Keratinocyte (primary cell): ENCODE data around the gene SPOCK1. TPM values are rescaled to one million over a fixed set of nuclear protein-coding genes. Genes with fewer than 3 reads are reported as not detected.

ENCODE experiments used
- DNase-seq: peaks from one replicate; pipeline ENCODE4 v3.0.0-alpha.2; 2011; ENCODE audit warnings: low read depth, missing footprints, low spot score
- FAIRE-seq: peaks from 2 replicates; lab custom pipeline; 2011; peaks lifted over from hg19 to GRCh38; lab: Jason Lieb, UNC
- H2AFZ ChIP-seq: 2 replicates; pipeline ENCODE4 v1.6.0; 2012; ENCODE audit warnings: low read length, control low read depth, inconsistent platforms; ENCODE audit not compliant: control insufficient read depth
- H3K27ac ChIP-seq: 2 replicates; pipeline ENCODE4 v1.5.1; 2011; ENCODE audit warnings: low read length; ENCODE audit not compliant: control insufficient read depth, insufficient read depth
- H3K27me3 ChIP-seq: 3 replicates; pipeline ENCODE4 v1.6.0; 2011; ENCODE audit warnings: low read length; ENCODE audit not compliant: control insufficient read depth, insufficient read depth; ENCODE audit errors: extremely low read depth
- H3K36me3 ChIP-seq, 2 experiments: 2 replicates in 1 of 2; 3 replicates in 1 of 2; pipeline ENCODE4 v1.5.1; 2011; ENCODE audit warnings: low read length in 2 of 2, mild to moderate bottlenecking in 1 of 2; ENCODE audit not compliant: control insufficient read depth in 2 of 2, insufficient read depth in 2 of 2; ENCODE audit errors: extremely low read depth in 1 of 2
- H3K4me1 ChIP-seq: 3 replicates; pipeline ENCODE4 v1.5.1; 2011; ENCODE audit warnings: low read length; ENCODE audit not compliant: control insufficient read depth, insufficient read depth; ENCODE audit errors: extremely low read depth
- H3K4me2 ChIP-seq: 3 replicates; pipeline ENCODE4 v1.6.0; 2011; ENCODE audit warnings: low read depth, low read length; ENCODE audit not compliant: control insufficient read depth, insufficient read depth; ENCODE audit errors: extremely low read depth
- H3K4me3 ChIP-seq, 3 experiments: fragments of 200-600 bp in 1 of 3; sonication (generic) in 1 of 3; 2 replicates in 2 of 3; 3 replicates in 1 of 3; pipeline ENCODE4 v1.5.1; 2011 to 2016; ENCODE audit warnings: low read length in 3 of 3, mild to moderate bottlenecking in 3 of 3, control low read depth in 2 of 3, inconsistent platforms in 1 of 3, low read depth in 1 of 3, mixed read lengths in 1 of 3, mixed run types in 1 of 3, moderate library complexity in 1 of 3; ENCODE audit not compliant: control insufficient read depth in 2 of 3, insufficient read depth in 2 of 3; ENCODE audit errors: extremely low read depth in 1 of 3
- H3K79me2 ChIP-seq: 2 replicates; pipeline ENCODE4 v1.6.0; 2012; ENCODE audit warnings: low read length; ENCODE audit not compliant: control insufficient read depth, insufficient read depth
- H3K9ac ChIP-seq: 3 replicates; pipeline ENCODE4 v1.6.0; 2011; ENCODE audit warnings: low read length; ENCODE audit not compliant: control insufficient read depth, insufficient read depth; ENCODE audit errors: extremely low read depth
- H3K9me1 ChIP-seq: 3 replicates; pipeline ENCODE4 v1.6.0; 2011; ENCODE audit warnings: low read length; ENCODE audit not compliant: control insufficient read depth, insufficient read depth; ENCODE audit errors: extremely low read depth
- H3K9me3 ChIP-seq: 2 replicates; pipeline ENCODE4 v1.5.1; 2012; ENCODE audit warnings: low read depth, low read length; ENCODE audit not compliant: control insufficient read depth
- H4K20me1 ChIP-seq: 3 replicates; pipeline ENCODE4 v1.6.0; 2011; ENCODE audit warnings: low read length; ENCODE audit not compliant: control insufficient read depth, insufficient read depth; ENCODE audit errors: extremely low read depth
- CTCF ChIP-seq, 3 experiments: IDR thresholded peaks in 1 of 3; conservative IDR thresholded peaks in 1 of 3; optimal IDR thresholded peaks in 1 of 3; 2 replicates in 2 of 3; 3 replicates in 1 of 3; pipeline versions ENCODE3 to v1.5.1; 2011; ENCODE audit warnings: low read length in 3 of 3, mild to moderate bottlenecking in 3 of 3, moderate library complexity in 2 of 3, control low read depth in 1 of 3, inconsistent platforms in 1 of 3; ENCODE audit not compliant: insufficient read depth in 2 of 3; ENCODE audit errors: extremely low read depth in 1 of 3
- EZH2 ChIP-seq: IDR thresholded peaks from one replicate; pipeline ENCODE4 v1.6.1; 2012; ENCODE audit warnings: inconsistent platforms, mild to moderate bottlenecking, low read length, moderate library complexity
- dilution Hi-C: fragments of 300-500 bp; cut with MboI; formaldehyde crosslinking; loops from one replicate; pipeline ENCODE4 v1.7.0; 2020; ENCODE audit warnings: low sequenced_read_pairs; ENCODE audit not compliant: extremely low pct_ligation_motif_present
- polyA plus RNA-seq, 5 experiments: library from polyadenylated mRNA; depleted of rRNA in 3 of 5; stranded (reverse) in 3 of 5; stranded (forward) in 1 of 5; unstranded in 1 of 5; fragments of >200 nt; gene quantifications; 1 replicate in 1 of 5; 2 replicates in 3 of 5; 3 replicates in 1 of 5; pipeline versions ENCODE4 v1.2.1 to v1.2.3, GENCODE V29; 2011 to 2012; ENCODE audit warnings: missing spikeins in 2 of 5, low read depth in 1 of 5, low replicate concordance in 1 of 5

The SPOCK1 gene
- polyA plus RNA-seq, 1 donor (not counting 4 experiments of a cell fraction or from before 2014, with no cell fraction given): 5.5 TPM

DNA sequence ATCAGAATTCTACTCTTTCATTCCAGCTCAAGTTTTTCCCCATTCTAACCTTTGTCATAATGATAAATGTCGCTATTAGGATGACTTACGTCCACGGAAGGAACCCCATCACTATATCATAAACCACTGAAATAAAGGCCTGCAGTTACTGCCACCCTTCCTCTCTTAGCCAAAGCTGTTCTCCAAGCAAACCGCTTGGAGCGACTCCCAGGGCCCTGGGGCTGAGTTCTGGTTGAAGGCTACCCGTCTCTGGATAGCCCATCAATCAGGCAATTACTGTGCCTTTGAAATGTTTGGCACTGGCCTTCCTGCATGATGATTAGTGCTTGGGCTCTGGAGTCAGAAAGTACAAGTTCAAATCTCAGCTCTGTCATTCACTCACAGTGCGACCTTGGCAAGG, 386.0 kb downstream of the SPOCK1 start:
- no peak overlapping the region for H2AFZ ChIP-seq
- no peak overlapping the region for H3K27ac ChIP-seq
- FAIRE-seq: no peak
- TF ChIP-seq EZH2: no peak
- TF ChIP-seq CTCF (optimal IDR thresholded peaks at IDR 0.05 in 1 of 3, IDR thresholded peaks at IDR 0.05 in 1 of 3, conservative IDR thresholded peaks at IDR 0.05 in 1 of 3; ENCODE audit: extremely low read depth in 1 of 3, insufficient read depth in 2 of 3, low read length in 3 of 3): no peak
- no peaks in the 10 kb centered on the region for H3K79me2 ChIP-seq
- H3K36me3 ChIP-seq: no peaks in the 10 kb centered on the region
- dilution Hi-C loops: no loop called here
- no peaks in the 10 kb centered on the region for H3K27me3 ChIP-seq
- no peak overlapping the region for H3K9ac ChIP-seq
- H3K9me1 ChIP-seq: no peaks in the 10 kb centered on the region
- H3K4me2 ChIP-seq: no peak overlapping the region
- no peak overlapping the region for H3K4me3 ChIP-seq
- no peaks in the 10 kb centered on the region for H3K9me3 ChIP-seq
- H3K4me1 ChIP-seq: no peaks in the 10 kb centered on the region
- no peaks in the 10 kb centered on the region for H4K20me1 ChIP-seq
- DNase-seq: no peak

- H3K4me1 ChIP-seq: no peaks in the 10 kb centered on the region
- H3K9ac ChIP-seq: no peak overlapping the region
- no peaks in the 10 kb centered on the region for H3K79me2 ChIP-seq
- no peak overlapping the region for H3K27ac ChIP-seq
- no peaks in the 10 kb centered on the region for H3K9me3 ChIP-seq
- no peak overlapping the region for H2AFZ ChIP-seq
- DNase-seq (no peak), FAIRE-seq (no peak)
- no peaks in the 10 kb centered on the region for H3K9me1 ChIP-seq
- H3K36me3 ChIP-seq: no peaks in the 10 kb centered on the region
- H3K27me3 ChIP-seq: no peaks in the 10 kb centered on the region
- H3K4me3 ChIP-seq: no peak overlapping the region
- dilution Hi-C loops: no loop called here
- no peaks in the 10 kb centered on the region for H4K20me1 ChIP-seq
- TF ChIP-seq EZH2: no peak
- TF ChIP-seq CTCF (optimal IDR thresholded peaks at IDR 0.05 in 1 of 3, IDR thresholded peaks at IDR 0.05 in 1 of 3, conservative IDR thresholded peaks at IDR 0.05 in 1 of 3; ENCODE audit: extremely low read depth in 1 of 3, insufficient read depth in 2 of 3, low read length in 3 of 3): no peak
- H3K4me2 ChIP-seq: no peak overlapping the region
Observed at GRCh38 chr5:137105351-137106035, 393.6 kb downstream of the SPOCK1 start.
